ENCODE data around the gene CCSAP.
A peak's percentile ranks its signal among the peaks of the same experiment; 100 is the strongest.

Gene CCSAP

DNA sequence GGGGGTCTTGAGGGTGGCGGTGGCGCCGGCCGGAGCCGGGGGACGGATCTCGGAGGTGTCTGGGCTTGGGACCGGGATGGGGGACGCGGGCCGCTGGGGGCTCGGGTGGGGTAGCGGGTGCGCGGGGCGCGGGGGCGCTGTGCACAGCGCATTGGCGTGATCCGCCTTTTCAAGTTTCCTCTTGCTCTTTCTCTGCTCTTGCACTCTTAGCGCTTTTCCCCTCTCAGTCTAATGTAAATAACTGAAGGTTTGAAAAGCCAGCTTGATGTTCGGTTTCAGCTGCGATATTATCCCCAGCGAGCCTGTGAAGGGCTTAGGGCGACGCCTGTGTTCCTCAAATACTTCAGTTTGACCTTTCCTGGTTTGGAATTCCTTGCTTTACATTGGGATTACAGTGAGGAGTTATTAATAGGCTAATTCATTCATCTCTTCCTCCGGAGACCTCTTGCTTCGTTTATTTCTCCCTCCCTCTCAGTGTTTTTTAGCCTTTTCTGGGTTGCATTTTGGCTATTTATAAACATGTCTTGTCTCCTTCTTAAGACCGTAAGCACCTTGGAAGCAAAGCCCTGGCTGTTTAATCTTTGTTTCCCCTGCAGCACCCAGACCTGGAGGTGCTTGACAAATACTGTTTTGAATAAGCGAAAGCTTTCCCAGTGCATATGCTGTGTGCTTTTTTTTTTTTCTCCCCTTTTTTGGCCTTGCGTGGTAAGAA, 71.2 kb downstream of the CCSAP start:
- no peaks in the 10 kb centered on the region for H3K36me3 ChIP-seq (ENCODE audit: insufficient read depth, low read length)
- peak overlapping the region; percentile 92 for H3K4me2 ChIP-seq (ENCODE audit: low read depth, low read length, poor library complexity, severe bottlenecking)
- H3K4me1 ChIP-seq (ENCODE audit: insufficient read depth, low read length, poor library complexity, severe bottlenecking): peaks cover 48% of the 10 kb centered on the region
- no peaks in the 10 kb centered on the region for H3K9me2 ChIP-seq (replicated peaks; ENCODE audit: low read depth, low read length)
- H3K4me3 ChIP-seq (ENCODE audit: low read length, poor library complexity, severe bottlenecking): peak overlapping the region; percentile 98
- H3K79me2 ChIP-seq (ENCODE audit: insufficient read depth, low read length): peaks cover 54% of the 10 kb centered on the region
- TF ChIP-seq, protein P1, sequence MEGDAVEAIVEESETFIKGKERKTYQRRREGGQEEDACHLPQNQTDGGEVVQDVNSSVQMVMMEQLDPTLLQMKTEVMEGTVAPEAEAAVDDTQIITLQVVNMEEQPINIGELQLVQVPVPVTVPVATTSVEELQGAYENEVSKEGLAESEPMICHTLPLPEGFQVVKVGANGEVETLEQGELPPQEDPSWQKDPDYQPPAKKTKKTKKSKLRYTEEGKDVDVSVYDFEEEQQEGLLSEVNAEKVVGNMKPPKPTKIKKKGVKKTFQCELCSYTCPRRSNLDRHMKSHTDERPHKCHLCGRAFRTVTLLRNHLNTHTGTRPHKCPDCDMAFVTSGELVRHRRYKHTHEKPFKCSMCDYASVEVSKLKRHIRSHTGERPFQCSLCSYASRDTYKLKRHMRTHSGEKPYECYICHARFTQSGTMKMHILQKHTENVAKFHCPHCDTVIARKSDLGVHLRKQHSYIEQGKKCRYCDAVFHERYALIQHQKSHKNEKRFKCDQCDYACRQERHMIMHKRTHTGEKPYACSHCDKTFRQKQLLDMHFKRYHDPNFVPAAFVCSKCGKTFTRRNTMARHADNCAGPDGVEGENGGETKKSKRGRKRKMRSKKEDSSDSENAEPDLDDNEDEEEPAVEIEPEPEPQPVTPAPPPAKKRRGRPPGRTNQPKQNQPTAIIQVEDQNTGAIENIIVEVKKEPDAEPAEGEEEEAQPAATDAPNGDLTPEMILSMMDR (conservative IDR thresholded peaks at IDR 0.05; ENCODE audit: low read length): peak; percentile 21; the same call in 1 of the 2 replicates
- TF ChIP-seq EZH2phosphoT487 (IDR thresholded peaks at IDR 0.05; ENCODE audit: borderline replicate concordance): no peak
- H3K9ac ChIP-seq (ENCODE audit: low read depth, low read length, poor library complexity, severe bottlenecking): peak overlapping the region; percentile 89
- H3F3A ChIP-seq (ENCODE audit: low read depth): peaks cover 9% of the 10 kb centered on the region; the same call in 1 of the 2 replicates
- peak overlapping the region; percentile 89 for H2AFZ ChIP-seq (ENCODE audit: low read length)
- H3K9me3 ChIP-seq (ENCODE audit: insufficient read depth, low read depth, low read length): no peaks in the 10 kb centered on the region
- no peaks in the 10 kb centered on the region for H3K27me3 ChIP-seq (ENCODE audit: insufficient read depth, low read length, poor library complexity, severe bottlenecking)
- H4K20me1 ChIP-seq (ENCODE audit: insufficient read depth, low read length, poor library complexity, severe bottlenecking): peaks cover 44% of the 10 kb centered on the region

Data from Loucy (cell line).